Fibroblast of pulmonary artery (primary cell): ENCODE results near the gene FCAMR.
"Not testable (repeated sequence)": the region's sequence is repeated elsewhere in the genome, so short reads cannot be mapped to it uniquely, and the experiment has no call there.

Experiments used
- DNase-seq: peaks from one replicate; pipeline ENCODE4 v3.0.0-alpha.2; 2010; ENCODE audit warnings: low read depth
- H3K4me3 ChIP-seq: replicated peaks from 2 replicates; pipeline ENCODE4 v1.5.1; 2011; ENCODE audit warnings: low read depth, mild to moderate bottlenecking, control low read depth, low read length, moderate library complexity
- TF ChIP-seq, protein P1 (sequence below): IDR thresholded peaks from 2 replicates; pipeline ENCODE4 v1.5.1; 2011; ENCODE audit warnings: mild to moderate bottlenecking, control low read depth, low read length, inconsistent platforms; ENCODE audit errors: missing control alignments

Gene FCAMR

GRCh38 chr1:206926286-206926685 is 44.0 kb downstream of the FCAMR start:
- no peak for DNase-seq
- TF ChIP-seq, protein P1, sequence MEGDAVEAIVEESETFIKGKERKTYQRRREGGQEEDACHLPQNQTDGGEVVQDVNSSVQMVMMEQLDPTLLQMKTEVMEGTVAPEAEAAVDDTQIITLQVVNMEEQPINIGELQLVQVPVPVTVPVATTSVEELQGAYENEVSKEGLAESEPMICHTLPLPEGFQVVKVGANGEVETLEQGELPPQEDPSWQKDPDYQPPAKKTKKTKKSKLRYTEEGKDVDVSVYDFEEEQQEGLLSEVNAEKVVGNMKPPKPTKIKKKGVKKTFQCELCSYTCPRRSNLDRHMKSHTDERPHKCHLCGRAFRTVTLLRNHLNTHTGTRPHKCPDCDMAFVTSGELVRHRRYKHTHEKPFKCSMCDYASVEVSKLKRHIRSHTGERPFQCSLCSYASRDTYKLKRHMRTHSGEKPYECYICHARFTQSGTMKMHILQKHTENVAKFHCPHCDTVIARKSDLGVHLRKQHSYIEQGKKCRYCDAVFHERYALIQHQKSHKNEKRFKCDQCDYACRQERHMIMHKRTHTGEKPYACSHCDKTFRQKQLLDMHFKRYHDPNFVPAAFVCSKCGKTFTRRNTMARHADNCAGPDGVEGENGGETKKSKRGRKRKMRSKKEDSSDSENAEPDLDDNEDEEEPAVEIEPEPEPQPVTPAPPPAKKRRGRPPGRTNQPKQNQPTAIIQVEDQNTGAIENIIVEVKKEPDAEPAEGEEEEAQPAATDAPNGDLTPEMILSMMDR, result no peak
- H3K4me3 ChIP-seq, result no peak overlapping the region

DNA sequence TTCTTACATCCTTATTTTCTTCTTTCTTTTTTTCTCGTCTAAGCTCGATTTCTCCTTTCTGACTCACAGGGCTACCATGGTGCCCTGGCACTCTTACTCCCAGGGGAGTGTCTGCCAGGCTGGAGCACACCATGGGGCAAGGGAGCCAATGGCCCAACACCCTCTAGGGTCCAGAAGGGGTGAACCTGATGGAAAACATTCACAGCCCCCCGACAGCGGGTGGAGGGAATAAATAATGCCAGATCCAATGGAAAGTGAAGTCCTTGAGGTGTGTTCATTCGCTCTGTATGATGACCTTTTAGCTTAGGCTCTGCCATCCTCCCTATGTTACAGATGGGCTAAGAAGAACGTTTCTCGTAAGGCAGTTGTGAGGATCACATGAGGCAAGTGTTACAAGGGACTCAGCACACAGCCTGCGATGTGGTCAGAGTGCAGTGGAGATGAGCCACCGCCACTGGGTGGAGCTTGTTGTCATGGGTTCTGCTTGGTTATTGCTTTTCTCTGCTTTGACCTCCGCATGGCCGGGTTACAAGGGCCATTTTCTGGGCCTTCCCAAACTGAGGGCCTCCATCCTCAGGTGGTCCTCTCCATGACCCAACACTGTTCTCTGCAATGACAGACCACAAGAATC is 45.0 kb downstream of the FCAMR start:
- no peak overlapping the region for H3K4me3 ChIP-seq
- TF ChIP-seq, protein P1, result no peak
- no peak for DNase-seq

DNA sequence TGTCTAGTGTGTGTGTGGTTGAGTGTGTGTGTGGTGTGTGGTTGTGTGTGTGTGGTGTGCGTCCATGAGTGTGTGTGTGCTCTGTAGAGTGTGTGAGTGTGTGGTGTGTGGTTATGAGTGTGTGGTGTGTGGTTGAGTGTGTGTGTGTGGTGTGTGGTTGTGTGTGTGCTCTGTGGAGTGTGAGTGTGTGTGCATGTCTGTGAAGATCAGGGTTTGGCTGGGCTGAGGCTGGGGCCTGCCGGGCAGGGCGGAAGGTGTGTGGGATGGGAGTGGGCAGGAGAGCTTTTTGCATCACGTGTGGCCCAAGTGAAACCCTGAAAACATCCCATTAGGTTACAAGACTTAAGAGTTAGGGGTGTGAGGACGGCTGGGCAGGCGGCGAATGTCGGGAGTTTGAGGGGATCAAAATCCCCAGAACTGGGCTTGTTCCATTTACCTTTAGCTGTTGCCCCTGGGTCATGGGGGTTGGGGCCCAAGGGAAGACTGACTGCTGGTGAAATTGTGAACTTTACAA is 45.6 kb downstream of the FCAMR start:
- TF ChIP-seq, protein P1, result no peak
- no peak for DNase-seq
- H3K4me3 ChIP-seq, result no peak overlapping the region

- not testable (repeated sequence) for H3K4me3 ChIP-seq, DNase-seq
These were observed 46.2 kb downstream of the FCAMR start for GRCh38 chr1:206923961-206924557.

- TF ChIP-seq, protein P1, result no peak
- no peak for DNase-seq
- H3K4me3 ChIP-seq, result no peak overlapping the region
These were observed 47.0 kb downstream of the FCAMR start for GRCh38 chr1:206923009-206923960.

GRCh38 chr1:206922524-206922923 is 47.7 kb downstream of the FCAMR start:
- H3K4me3 ChIP-seq, result no peak overlapping the region
- TF ChIP-seq, protein P1, result no peak
- DNase-seq, result no peak

- DNase-seq, result peak; percentile 69
- no peak within 1 kb of the TSS for H3K4me3 ChIP-seq
- TF ChIP-seq, protein P1, result no peak
These were observed 48.4 kb downstream of the FCAMR start, which contains the start of gene FCMR for GRCh38 chr1:206921772-206922265. TSS of gene FCMR (minus strand) at chr1:206921941. CDS start at chr1:206921854, 87 bp downstream.
